Large intestine (tissue), 3 donors: ENCODE data around the gene LYSMD2. TPM values are rescaled to one million over a fixed set of nuclear protein-coding genes. Genes with fewer than 3 reads are reported as not detected.

Experiments
- DNase-seq, 2 donors: peaks; one replicate each; pipeline versions ENCODE4 v3.0.0 to v3.0.0-alpha.2; 2013
- H3K27ac ChIP-seq: one replicate; pipeline ENCODE4 v1.5.1; 2013; ENCODE audit warnings: low read length
- H3K27me3 ChIP-seq: 2 replicates; pipeline ENCODE4 v1.6.1; 2013; ENCODE audit warnings: low read length; ENCODE audit not compliant: control insufficient read depth, insufficient read depth
- H3K36me3 ChIP-seq: 2 replicates; pipeline ENCODE4 v1.6.1; 2013; ENCODE audit warnings: low read length; ENCODE audit not compliant: control insufficient read depth, insufficient read depth
- H3K4me1 ChIP-seq: one replicate; pipeline ENCODE4 v1.6.1; 2013; ENCODE audit warnings: low read length; ENCODE audit not compliant: control insufficient read depth, insufficient read depth
- H3K4me3 ChIP-seq: one replicate; pipeline ENCODE4 v1.5.1; 2013; ENCODE audit warnings: low read length
- H3K9me3 ChIP-seq: one replicate; pipeline ENCODE4 v1.6.1; 2013; ENCODE audit warnings: mild to moderate bottlenecking, low read depth, low read length, moderate library complexity; ENCODE audit not compliant: control insufficient read depth
- WGBS: methylation state at CpG from one replicate; pipeline ENCODE4 v1.1.5; 2013; ENCODE audit warnings: low lambda C conversion rate; ENCODE audit not compliant: insufficient coverage; 5-methylcytosine and 5-hydroxymethylcytosine counted together
- polyA plus RNA-seq: library from polyadenylated mRNA; unstranded; fragments of 120-200 nt; gene quantifications from one replicate; pipeline ENCODE4 v1.2.1, GENCODE V29; 2013

Gene LYSMD2
- polyA plus RNA-seq, 1 donor: 14.0 TPM

DNA sequence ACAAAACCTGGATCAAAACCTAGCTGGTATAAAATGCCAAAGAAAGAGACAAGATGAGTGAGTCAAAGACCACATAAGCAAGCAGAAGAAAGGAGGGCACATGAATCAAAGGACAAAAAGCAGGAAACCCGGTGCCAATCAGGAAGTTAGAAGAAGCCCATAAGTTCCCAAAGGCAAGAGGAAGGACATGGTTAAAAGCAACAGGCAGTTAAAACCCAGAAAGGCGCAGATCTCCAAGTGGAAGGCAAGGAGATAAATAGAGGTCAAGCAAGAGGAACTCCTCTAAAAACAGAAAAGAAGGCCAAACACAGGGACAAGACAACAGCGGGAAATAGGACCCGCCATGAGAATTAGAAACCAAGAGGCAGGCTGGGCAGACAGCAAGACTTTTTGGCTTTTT lies 18.3 kb upstream of the LYSMD2 start:
- H3K27me3 ChIP-seq: peaks cover 4% of the 10 kb centered on the region
- H3K9me3 ChIP-seq: no peaks in the 10 kb centered on the region
- H3K4me3 ChIP-seq: no peak overlapping the region
- no CpG with 5 or more reads among the region's 4 CpGs for WGBS
- H3K36me3 ChIP-seq: no peaks in the 10 kb centered on the region
- H3K27ac ChIP-seq: no peak overlapping the region
- peaks cover 3% of the 10 kb centered on the region for H3K4me1 ChIP-seq
- DNase-seq: no peak

DNA sequence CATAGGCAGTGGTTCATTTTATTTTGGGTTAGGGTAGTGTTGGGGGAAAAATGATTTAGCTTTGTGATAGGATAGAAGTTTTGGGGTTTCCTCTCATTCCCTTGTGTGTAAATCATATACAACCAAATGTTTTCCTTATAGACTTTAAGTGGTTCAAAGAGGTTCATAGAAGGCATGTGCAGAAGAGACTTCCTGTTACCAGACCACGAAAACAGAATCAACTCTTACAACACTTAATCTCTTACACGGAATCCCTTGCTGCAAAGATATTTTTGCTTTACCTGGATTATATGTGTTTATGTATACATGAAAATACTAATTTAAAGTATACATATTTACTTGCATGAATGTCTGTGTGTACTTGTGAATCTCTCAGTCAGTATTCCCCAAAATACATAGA lies 16.8 kb upstream of the LYSMD2 start:
- no peak for DNase-seq
- Histone ChIP-seq H3K27ac (no peak overlapping the region), H3K4me3 (no peak overlapping the region), H3K36me3 (no peaks in the 10 kb centered on the region), H3K9me3 (no peaks in the 10 kb centered on the region), H3K4me1 (peaks cover 3% of the 10 kb centered on the region), H3K27me3 (peaks cover 14% of the 10 kb centered on the region)
- whole genome bisulfite sequencing: 70% methylated on average over 2 of the region's 2 CpGs

DNA sequence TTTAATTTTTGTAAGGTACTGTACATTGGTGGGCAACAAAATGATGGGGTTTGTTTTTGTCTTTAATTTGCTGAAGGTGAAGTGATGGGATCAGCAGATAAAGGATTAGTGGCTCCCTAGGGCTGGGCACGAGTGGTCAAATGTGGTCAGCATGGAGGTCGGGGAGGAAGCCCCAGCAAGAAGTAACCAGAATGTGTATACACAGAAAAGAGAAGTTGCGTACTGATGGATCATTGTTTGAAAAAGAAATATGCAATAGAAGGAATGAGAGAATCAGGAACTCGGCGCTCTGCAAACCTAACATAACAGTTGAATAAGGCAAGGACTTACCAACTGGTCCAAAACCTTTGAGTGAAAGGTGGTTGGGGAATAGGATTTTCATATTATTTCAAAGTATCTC lies 15.4 kb upstream of the LYSMD2 start:
- no peak overlapping the region for H3K27ac ChIP-seq
- no peaks in the 10 kb centered on the region for H3K9me3 ChIP-seq
- DNase-seq: no peak
- H3K4me1 ChIP-seq: no peaks in the 10 kb centered on the region
- 79% methylated on average over 3 of the region's 5 CpGs for WGBS
- H3K36me3 ChIP-seq: no peaks in the 10 kb centered on the region
- peaks cover 18% of the 10 kb centered on the region for H3K27me3 ChIP-seq
- no peak overlapping the region for H3K4me3 ChIP-seq

DNA sequence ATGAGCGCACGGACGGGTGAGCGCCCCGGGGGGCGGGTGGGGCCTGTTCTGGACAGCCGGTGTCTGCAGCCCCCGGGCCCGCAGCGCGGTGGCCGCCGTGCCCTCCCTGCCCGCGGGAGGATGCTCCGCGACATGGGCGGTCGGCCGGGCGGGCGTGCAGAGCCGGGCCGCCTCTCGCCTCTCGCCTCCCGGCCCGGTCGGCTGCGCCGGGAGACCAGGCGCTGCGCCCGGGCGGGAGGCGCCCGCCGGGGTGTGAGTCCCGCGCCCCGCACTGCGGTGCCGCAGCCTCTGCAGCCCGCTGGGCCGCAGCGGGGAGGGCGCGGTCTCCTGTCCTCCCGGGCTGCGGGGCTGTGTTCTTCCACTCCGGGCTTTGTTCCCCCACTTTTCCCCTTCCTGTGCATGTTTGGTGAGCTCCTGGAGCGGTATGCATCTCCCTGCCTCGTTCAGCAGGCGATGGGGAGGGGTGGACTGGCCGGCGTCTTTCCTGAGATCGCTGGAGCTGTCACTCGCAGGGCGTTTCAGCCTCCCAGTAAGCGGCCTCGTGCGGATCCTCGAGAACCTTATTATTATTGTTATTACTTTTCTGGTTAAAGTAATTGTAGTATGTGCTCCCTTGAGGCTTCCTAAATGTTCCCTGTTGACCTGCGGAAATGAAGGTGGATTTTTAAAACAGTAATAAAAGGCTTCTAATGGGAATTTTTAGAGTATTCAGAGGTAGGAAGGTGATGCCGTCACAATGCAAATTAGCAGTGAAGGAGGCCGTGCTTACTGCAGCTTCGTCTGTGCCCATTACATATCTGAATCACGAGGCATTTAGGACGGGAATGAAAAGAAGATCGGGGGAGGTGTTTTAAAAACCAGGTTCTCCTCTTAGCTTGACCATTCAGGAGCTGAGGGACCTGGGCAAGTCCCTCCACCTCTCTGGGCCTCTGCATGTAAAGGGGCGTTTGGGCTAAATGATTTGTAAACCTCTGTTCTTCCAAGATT lies 14.5 kb upstream of the LYSMD2 start:
- peak in 1 of 2 donors; percentile 49 for DNase-seq
- Histone ChIP-seq H3K27ac (no peak overlapping the region), H3K36me3 (no peaks in the 10 kb centered on the region), H3K27me3 (peaks cover 18% of the 10 kb centered on the region), H3K4me3 (peak overlapping the region; percentile 49), H3K9me3 (no peaks in the 10 kb centered on the region), H3K4me1 (no peaks in the 10 kb centered on the region)
- WGBS: no CpG with 5 or more reads among the region's 71 CpGs

DNA sequence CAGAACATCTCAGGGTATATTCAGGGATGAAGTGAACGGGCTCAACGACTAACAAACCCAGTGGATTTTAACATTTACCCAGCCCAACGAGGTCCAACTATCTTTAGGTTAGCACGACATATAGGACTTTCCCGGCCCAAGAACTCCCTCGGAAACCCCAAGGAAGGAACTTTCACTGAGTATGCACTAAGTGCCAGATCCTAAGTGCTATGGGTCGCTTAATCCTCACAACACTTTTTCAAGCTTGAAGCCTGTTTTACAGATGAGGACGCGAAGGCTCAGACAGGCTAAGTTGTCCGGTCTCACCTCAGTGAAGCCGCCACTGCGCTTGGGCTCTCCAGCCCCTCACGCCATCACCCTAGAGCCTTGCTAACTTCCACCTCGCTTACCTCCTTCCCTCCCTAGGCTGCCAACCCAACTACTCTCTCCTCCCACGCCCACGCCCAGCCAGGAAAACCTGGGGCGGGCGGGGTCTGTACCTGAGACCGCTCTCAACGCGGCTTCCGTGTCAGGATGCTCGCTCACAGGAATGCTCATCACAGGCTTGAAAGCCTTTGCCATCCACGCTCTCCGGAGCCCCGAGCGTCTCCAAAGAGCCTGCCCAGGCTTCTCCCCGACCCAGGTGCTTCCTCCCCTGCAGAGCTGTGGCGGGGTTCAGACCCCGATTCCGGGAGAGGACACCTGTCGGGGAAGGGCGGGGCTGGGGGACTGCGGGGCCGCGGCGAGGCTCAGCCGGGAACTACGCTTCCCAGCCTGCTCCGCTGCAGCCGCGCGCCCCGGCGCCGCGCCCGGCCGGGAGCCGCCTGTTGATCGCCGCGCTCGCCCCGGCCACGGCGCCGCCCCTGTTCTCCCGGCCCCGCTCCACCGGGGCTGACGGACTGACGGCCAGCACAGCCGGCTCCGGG lies 13.6 kb upstream of the LYSMD2 start, which contains the start of gene TMOD2:
TMOD2 (plus strand) TSS at position 806 of the 905 bp plus-strand sequence. CDS start 14,845 bp downstream, outside the sequence.
- peaks cover 18% of the 10 kb centered on the region for H3K27me3 ChIP-seq

DNA sequence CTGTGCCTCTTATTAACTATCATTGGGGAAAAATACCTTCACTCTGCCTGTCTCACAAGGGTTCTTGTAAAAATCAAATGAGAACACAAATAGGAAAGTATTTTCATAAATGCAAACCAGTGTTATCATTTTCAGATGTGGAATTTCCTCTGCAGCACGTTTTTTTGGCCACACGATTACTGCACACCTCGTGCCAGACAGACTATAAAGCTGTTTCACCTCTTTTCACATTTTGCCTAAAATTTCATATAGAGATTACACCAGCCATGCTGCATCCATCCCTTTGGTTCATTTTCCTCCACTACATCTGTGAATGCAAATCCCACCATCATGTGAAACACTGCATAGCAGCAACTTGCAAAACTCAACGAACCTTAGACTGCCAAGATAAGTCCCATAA lies 12.7 kb upstream of the LYSMD2 start:
- Histone ChIP-seq H3K4me1 (no peaks in the 10 kb centered on the region), H3K36me3 (no peaks in the 10 kb centered on the region), H3K4me3 (no peak overlapping the region), H3K27ac (no peak overlapping the region), H3K27me3 (peaks cover 18% of the 10 kb centered on the region), H3K9me3 (no peaks in the 10 kb centered on the region)
- 93% methylated on average over 3 of the region's 4 CpGs for WGBS
- DNase-seq: no peak

More for the DNA sequence above, 13.6 kb upstream of the LYSMD2 start, which contains the start of gene TMOD2:
- H3K4me1 ChIP-seq: no peaks in the 10 kb centered on the region
- no peaks in the 10 kb centered on the region for H3K36me3 ChIP-seq
- H3K9me3 ChIP-seq: no peaks in the 10 kb centered on the region
- H3K4me3 ChIP-seq: peak within 1 kb of the TSS; percentile 49
- WGBS: 0% methylated on average over 4 of the region's 65 CpGs
- no peak within 1 kb of the TSS for H3K27ac ChIP-seq
- peak; percentile 42 to 77 for DNase-seq

DNA sequence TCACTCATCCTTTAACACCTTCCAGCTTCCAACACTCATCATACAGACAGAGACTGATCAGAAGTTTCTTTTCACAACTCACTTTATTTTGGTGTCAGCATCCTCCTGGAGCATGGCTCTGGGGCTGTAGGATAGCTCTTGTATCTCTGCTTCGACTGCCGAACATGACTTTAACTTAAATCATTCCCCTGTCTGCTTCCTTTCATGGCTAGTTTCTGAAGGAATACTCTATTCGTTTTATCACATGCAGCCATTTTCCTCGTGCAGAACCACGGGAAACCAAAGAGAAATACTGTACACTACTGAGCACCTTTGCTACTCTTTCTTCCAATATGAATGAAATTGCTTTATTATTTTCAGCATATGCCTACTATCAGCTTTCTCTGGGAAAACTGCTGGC lies 11.9 kb upstream of the LYSMD2 start:
- Histone ChIP-seq H3K9me3 (no peaks in the 10 kb centered on the region), H3K27ac (no peak overlapping the region), H3K36me3 (no peaks in the 10 kb centered on the region), H3K4me1 (no peaks in the 10 kb centered on the region), H3K27me3 (peaks cover 18% of the 10 kb centered on the region), H3K4me3 (no peak overlapping the region)
- WGBS: 88% methylated on average over 3 of the region's 5 CpGs
- no peak for DNase-seq

DNA sequence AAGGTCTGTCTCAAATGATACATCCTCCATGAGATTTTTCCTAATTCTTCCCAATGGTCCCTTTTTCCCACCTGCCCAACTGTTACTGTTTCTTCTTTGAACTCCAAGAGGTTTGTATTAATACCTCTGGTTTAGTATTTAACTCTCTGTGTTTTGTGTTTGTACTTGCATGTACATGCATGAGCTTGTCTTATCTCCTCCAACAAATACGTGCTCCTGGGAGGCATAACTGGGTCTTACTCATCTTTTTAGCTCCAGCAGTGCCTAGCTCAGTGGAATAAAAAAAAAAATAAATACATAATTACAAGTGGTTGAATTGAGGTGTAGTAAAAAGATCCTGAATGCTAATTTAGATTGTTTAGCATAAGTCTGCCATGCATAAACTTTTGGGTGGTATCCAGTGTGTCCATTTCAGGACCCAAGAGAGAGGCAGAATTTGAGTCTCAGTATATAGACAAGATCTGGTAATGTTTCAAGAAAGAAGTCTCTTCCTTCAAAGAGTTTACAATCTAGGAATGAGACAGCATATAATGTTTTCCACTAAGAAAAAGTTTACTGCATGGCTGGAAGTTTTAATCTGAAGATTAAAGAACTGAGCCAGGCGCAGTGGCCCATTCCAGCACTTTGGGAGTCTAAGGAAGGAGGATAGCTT lies 1.7 kb upstream of the LYSMD2 start:
- Histone ChIP-seq H3K9me3 (no peaks in the 10 kb centered on the region), H3K27me3 (no peaks in the 10 kb centered on the region), H3K4me3 (no peak overlapping the region), H3K27ac (no peak overlapping the region), H3K4me1 (peaks cover 7% of the 10 kb centered on the region), H3K36me3 (no peaks in the 10 kb centered on the region)
- no peak for DNase-seq
- WGBS: no CpG with 5 or more reads among the region's 2 CpGs

DNA sequence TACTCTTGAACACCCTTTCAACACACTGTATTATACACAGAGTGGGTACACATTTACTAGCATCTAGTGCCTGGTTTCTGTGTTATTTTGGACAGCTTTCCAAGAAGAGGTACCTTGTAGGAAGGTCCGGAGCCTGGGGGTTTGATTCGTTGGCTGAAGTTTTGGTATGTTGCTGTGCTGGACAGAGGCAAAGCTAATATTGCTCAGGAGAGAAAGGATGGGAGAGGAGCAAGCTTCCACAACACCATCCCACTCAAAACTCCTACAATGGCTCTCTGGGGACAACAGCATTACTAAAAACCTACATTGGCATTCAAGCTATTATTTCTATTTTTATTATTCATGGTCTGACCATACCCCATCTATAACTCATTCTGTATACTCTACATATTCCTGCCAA lies 1.1 kb upstream of the LYSMD2 start:
- DNase-seq: no peak
- no CpG with 5 or more reads among the region's 2 CpGs for WGBS
- H3K36me3 ChIP-seq: no peaks in the 10 kb centered on the region
- no peak overlapping the region for H3K4me3 ChIP-seq
- H3K4me1 ChIP-seq: peaks cover 7% of the 10 kb centered on the region
- no peaks in the 10 kb centered on the region for H3K27me3 ChIP-seq
- no peaks in the 10 kb centered on the region for H3K9me3 ChIP-seq
- peak overlapping the region; percentile 39 for H3K27ac ChIP-seq
